HAP-1 (cell line): ENCODE measurements around the gene SCAF8.

Experiments
- DNase-seq, 2 experiments: peaks; one replicate each; pipeline ENCODE4 v3.0.0-alpha.2; 2016 to 2020; ENCODE audit warnings: low spot score in 2 of 2
- H3K27me3 ChIP-seq: fragments of 250-450 bp; sonication (Bioruptor Pico); 2 replicates; pipeline ENCODE4 v1.5.1; 2020; ENCODE audit warnings: low read depth, mild to moderate bottlenecking, moderate library complexity
- H3K36me3 ChIP-seq: fragments of 250-450 bp; sonication (Bioruptor Pico); replicated peaks from 2 replicates; pipeline ENCODE4 v1.5.1; 2020; ENCODE audit warnings: mild to moderate bottlenecking
- H3K4me1 ChIP-seq: fragments of 250-450 bp; sonication (Bioruptor Pico); 2 replicates; pipeline ENCODE4 v1.5.1; 2020; ENCODE audit warnings: mild to moderate bottlenecking
- H3K4me3 ChIP-seq: fragments of 250-450 bp; sonication (Bioruptor Pico); 2 replicates; pipeline ENCODE4 v1.5.1; 2020; ENCODE audit warnings: mild to moderate bottlenecking, moderate library complexity
- H3K9me3 ChIP-seq: fragments of 250-450 bp; sonication (Bioruptor Pico); 2 replicates; pipeline ENCODE4 v1.5.1; 2020; ENCODE audit warnings: mild to moderate bottlenecking, moderate library complexity
- in situ Hi-C: fragments of 300-500 bp; cut with MboI; formaldehyde crosslinking; loops from 3 replicates; pipeline ENCODE4 v1.14.3; 2020; ENCODE audit warnings: low sequenced_read_pairs, inconsistent platforms, mixed read lengths

SCAF8 gene

GRCh38 chr6:154849475-154849874 lies 116.3 kb downstream of the SCAF8 start:
- H3K4me3 ChIP-seq = no peak overlapping the region
- no peak for DNase-seq
- in situ Hi-C loops = no loop called here
- H3K36me3 ChIP-seq = 0 out of 2 replicates have a peak, but pooled peaks cover 2% of the 10 kb centered on the region
- no peaks in the 10 kb centered on the region for H3K27me3 ChIP-seq
- H3K9me3 ChIP-seq = no peaks in the 10 kb centered on the region
- peaks cover 10% of the 10 kb centered on the region for H3K4me1 ChIP-seq

GRCh38 chr6:154852687-154853086 lies 119.5 kb downstream of the SCAF8 start:
- Histone ChIP-seq H3K4me1 (no peaks in the 10 kb centered on the region), H3K4me3 (no peak overlapping the region), H3K9me3 (no peaks in the 10 kb centered on the region), H3K27me3 (no peaks in the 10 kb centered on the region), H3K36me3 (no peaks in the 10 kb centered on the region)
- no peak for DNase-seq
- in situ Hi-C loops = no loop called here

GRCh38 chr6:154857529-154857928 lies 124.3 kb downstream of the SCAF8 start:
- Histone ChIP-seq H3K4me3 (no peak overlapping the region), H3K36me3 (no peaks in the 10 kb centered on the region), H3K9me3 (no peaks in the 10 kb centered on the region), H3K4me1 (no peaks in the 10 kb centered on the region), H3K27me3 (no peaks in the 10 kb centered on the region)
- in situ Hi-C loops = no loop called here
- DNase-seq = no peak

GRCh38 chr6:154861825-154862224 lies 128.6 kb downstream of the SCAF8 start:
- DNase-seq = no peak
- Histone ChIP-seq H3K9me3 (no peaks in the 10 kb centered on the region), H3K4me3 (no peak overlapping the region), H3K36me3 (no peaks in the 10 kb centered on the region), H3K4me1 (peaks cover 17% of the 10 kb centered on the region), H3K27me3 (no peaks in the 10 kb centered on the region)
- in situ Hi-C loops = no loop called here

- Histone ChIP-seq H3K4me1 (peaks cover 17% of the 10 kb centered on the region), H3K9me3 (no peaks in the 10 kb centered on the region), H3K27me3 (no peaks in the 10 kb centered on the region), H3K4me3 (no peak overlapping the region), H3K36me3 (no peaks in the 10 kb centered on the region)
- DNase-seq = no peak
- in situ Hi-C loops = no loop called here
Observed at GRCh38 chr6:154862536-154862935, 129.3 kb downstream of the SCAF8 start.

GRCh38 chr6:154864066-154864430 lies 130.8 kb downstream of the SCAF8 start:
- DNase-seq = peak; percentile 17 to 72
- Histone ChIP-seq H3K4me3 (no peak overlapping the region), H3K36me3 (no peaks in the 10 kb centered on the region), H3K9me3 (no peaks in the 10 kb centered on the region), H3K27me3 (no peaks in the 10 kb centered on the region), H3K4me1 (peaks cover 17% of the 10 kb centered on the region)
- in situ Hi-C loops = no loop called here

GRCh38 chr6:154865291-154865690 lies 132.1 kb downstream of the SCAF8 start:
- no peak overlapping the region for H3K4me3 ChIP-seq
- peaks cover 17% of the 10 kb centered on the region for H3K4me1 ChIP-seq
- no peak for DNase-seq
- no peaks in the 10 kb centered on the region for H3K36me3 ChIP-seq
- H3K27me3 ChIP-seq = no peaks in the 10 kb centered on the region
- in situ Hi-C loops = no loop called here
- H3K9me3 ChIP-seq = no peaks in the 10 kb centered on the region

- Histone ChIP-seq H3K27me3 (no peaks in the 10 kb centered on the region), H3K9me3 (no peaks in the 10 kb centered on the region), H3K4me1 (peaks cover 16% of the 10 kb centered on the region), H3K36me3 (no peaks in the 10 kb centered on the region), H3K4me3 (no peak overlapping the region)
- peak; percentile 30 to 63 for DNase-seq
- in situ Hi-C loops = no loop called here
Observed at GRCh38 chr6:154868143-154868594, 135.0 kb downstream of the SCAF8 start.

GRCh38 chr6:154872542-154873114 lies 139.4 kb downstream of the SCAF8 start:
- no peak for DNase-seq
- in situ Hi-C loops = no loop called here
- peaks cover 18% of the 10 kb centered on the region for H3K4me1 ChIP-seq
- no peaks in the 10 kb centered on the region for H3K36me3 ChIP-seq
- H3K4me3 ChIP-seq = no peak overlapping the region
- H3K27me3 ChIP-seq = no peaks in the 10 kb centered on the region
- H3K9me3 ChIP-seq = no peaks in the 10 kb centered on the region

GRCh38 chr6:154873546-154873945 lies 140.3 kb downstream of the SCAF8 start:
- no peaks in the 10 kb centered on the region for H3K27me3 ChIP-seq
- in situ Hi-C loops = no loop called here
- H3K4me3 ChIP-seq = no peak overlapping the region
- no peaks in the 10 kb centered on the region for H3K9me3 ChIP-seq
- H3K4me1 ChIP-seq = peaks cover 23% of the 10 kb centered on the region
- no peaks in the 10 kb centered on the region for H3K36me3 ChIP-seq
- no peak for DNase-seq

GRCh38 chr6:154874773-154875592 lies 141.8 kb downstream of the SCAF8 start:
- DNase-seq = peak; percentile 45 to 48
- Histone ChIP-seq H3K4me1 (peaks cover 23% of the 10 kb centered on the region), H3K4me3 (no peak overlapping the region), H3K9me3 (no peaks in the 10 kb centered on the region), H3K27me3 (no peaks in the 10 kb centered on the region), H3K36me3 (no peaks in the 10 kb centered on the region)
- in situ Hi-C loops = no loop called here

GRCh38 chr6:154876486-154877280 lies 143.5 kb downstream of the SCAF8 start:
- no peaks in the 10 kb centered on the region for H3K27me3 ChIP-seq
- H3K36me3 ChIP-seq = no peaks in the 10 kb centered on the region
- no peak overlapping the region for H3K4me3 ChIP-seq
- peaks cover 23% of the 10 kb centered on the region for H3K4me1 ChIP-seq
- H3K9me3 ChIP-seq = no peaks in the 10 kb centered on the region
- DNase-seq = no peak
- in situ Hi-C loops = no loop called here

GRCh38 chr6:154878871-154879491 lies 145.8 kb downstream of the SCAF8 start:
- no peak for DNase-seq
- H3K36me3 ChIP-seq = no peaks in the 10 kb centered on the region
- H3K9me3 ChIP-seq = no peaks in the 10 kb centered on the region
- in situ Hi-C loops = no loop called here
- no peak overlapping the region for H3K4me3 ChIP-seq
- no peaks in the 10 kb centered on the region for H3K27me3 ChIP-seq
- peaks cover 23% of the 10 kb centered on the region for H3K4me1 ChIP-seq
